GM10266 (cell line): Measurements from ENCODE around the gene SOBP.

Experiments used
- DNase-seq: peaks from one replicate; pipeline ENCODE4 v3.0.0; 2012; ENCODE audit errors: extremely low spot score
- TF ChIP-seq, protein P1 (sequence below): IDR thresholded peaks from 2 replicates; pipeline ENCODE4 v1.5.1; 2012; ENCODE audit warnings: mild to moderate bottlenecking, low read depth; ENCODE audit not compliant: control insufficient read depth, insufficient read depth; ENCODE audit errors: missing control alignments

Gene SOBP, protein sequence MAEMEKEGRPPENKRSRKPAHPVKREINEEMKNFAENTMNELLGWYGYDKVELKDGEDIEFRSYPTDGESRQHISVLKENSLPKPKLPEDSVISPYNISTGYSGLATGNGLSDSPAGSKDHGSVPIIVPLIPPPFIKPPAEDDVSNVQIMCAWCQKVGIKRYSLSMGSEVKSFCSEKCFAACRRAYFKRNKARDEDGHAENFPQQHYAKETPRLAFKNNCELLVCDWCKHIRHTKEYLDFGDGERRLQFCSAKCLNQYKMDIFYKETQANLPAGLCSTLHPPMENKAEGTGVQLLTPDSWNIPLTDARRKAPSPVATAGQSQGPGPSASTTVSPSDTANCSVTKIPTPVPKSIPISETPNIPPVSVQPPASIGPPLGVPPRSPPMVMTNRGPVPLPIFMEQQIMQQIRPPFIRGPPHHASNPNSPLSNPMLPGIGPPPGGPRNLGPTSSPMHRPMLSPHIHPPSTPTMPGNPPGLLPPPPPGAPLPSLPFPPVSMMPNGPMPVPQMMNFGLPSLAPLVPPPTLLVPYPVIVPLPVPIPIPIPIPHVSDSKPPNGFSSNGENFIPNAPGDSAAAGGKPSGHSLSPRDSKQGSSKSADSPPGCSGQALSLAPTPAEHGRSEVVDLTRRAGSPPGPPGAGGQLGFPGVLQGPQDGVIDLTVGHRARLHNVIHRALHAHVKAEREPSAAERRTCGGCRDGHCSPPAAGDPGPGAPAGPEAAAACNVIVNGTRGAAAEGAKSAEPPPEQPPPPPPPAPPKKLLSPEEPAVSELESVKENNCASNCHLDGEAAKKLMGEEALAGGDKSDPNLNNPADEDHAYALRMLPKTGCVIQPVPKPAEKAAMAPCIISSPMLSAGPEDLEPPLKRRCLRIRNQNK

DNA sequence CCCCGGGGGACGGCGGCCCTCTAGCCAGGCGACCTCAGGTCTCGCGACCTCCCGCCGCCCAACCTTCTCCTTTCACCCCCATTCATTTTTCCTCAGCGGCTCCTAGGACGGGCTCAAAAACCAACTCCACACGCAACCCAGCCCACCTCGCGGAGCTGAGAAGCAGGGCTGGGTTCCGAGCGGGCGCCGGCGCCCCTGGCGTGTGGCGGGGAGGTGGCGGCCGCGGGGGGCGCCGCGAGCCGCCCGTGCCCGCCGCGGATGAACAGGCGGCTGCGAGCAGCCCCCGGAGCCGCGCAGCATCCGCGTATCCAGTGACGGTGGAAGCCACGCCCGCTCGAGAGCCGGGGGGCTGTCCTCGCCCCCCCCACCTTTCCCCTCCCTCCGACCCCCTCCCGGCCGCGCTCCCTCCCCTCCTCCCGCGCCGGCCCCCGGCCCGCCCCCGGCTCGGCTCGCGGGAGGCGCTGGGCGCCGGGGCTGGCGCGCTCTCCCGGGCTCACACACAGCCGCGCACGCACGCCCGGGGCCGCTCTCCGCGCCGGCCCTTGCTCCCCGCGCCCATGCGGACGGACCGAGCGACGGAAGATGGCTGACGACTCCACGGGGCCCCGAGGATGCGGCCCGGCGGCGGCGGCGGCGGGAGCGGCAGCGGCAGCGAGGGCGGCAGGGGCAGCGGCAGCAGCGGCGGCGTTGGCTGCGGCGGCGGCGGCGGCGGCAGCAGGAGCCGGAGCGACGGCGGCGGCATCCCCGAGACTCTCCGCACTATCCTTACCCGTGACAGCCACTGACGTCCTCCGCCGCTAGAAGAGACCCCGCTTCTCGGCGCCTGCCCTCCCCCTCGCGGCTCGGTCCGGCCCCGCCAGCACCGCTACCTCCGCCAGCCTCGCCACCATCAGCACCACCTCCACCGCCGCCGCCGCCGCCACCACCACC, at the start of gene SOBP:
TSS of gene SOBP (plus strand) at position 482 of the 930 bp plus-strand sequence. CDS start 500 bp downstream, outside the sequence.
- peak; percentile 62 for DNase-seq
- TF ChIP-seq, protein P1, sequence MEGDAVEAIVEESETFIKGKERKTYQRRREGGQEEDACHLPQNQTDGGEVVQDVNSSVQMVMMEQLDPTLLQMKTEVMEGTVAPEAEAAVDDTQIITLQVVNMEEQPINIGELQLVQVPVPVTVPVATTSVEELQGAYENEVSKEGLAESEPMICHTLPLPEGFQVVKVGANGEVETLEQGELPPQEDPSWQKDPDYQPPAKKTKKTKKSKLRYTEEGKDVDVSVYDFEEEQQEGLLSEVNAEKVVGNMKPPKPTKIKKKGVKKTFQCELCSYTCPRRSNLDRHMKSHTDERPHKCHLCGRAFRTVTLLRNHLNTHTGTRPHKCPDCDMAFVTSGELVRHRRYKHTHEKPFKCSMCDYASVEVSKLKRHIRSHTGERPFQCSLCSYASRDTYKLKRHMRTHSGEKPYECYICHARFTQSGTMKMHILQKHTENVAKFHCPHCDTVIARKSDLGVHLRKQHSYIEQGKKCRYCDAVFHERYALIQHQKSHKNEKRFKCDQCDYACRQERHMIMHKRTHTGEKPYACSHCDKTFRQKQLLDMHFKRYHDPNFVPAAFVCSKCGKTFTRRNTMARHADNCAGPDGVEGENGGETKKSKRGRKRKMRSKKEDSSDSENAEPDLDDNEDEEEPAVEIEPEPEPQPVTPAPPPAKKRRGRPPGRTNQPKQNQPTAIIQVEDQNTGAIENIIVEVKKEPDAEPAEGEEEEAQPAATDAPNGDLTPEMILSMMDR, result no peak

- no peak for DNase-seq
- TF ChIP-seq, protein P1, result no peak
Measured at GRCh38 chr6:107440936-107441335, 49.0 kb upstream of the SOBP start.

DNA sequence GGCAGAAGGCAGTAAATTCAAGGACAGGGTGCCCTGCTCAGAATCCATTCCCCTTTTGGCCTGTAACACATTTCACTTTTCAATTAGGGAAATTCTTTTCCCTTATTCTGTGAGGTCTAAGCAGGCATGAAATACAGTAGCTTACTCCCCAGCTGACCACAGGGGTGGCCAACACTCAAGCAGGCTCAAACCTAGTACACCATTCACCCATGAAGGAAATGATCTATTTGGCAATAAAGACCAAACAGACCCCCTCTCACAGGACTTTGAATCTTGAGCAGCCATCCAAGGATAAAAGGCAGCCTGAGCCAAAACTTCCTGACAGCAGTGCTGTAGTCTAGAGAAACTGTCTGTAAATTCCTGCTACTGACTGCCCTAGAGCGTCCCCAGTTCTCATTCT, 48.2 kb upstream of the SOBP start:
- DNase-seq, result no peak
- TF ChIP-seq, protein P1, result no peak

- no peak for DNase-seq
- TF ChIP-seq, protein P1, result no peak
Measured at GRCh38 chr6:107442938-107443607, 46.8 kb upstream of the SOBP start.

DNA sequence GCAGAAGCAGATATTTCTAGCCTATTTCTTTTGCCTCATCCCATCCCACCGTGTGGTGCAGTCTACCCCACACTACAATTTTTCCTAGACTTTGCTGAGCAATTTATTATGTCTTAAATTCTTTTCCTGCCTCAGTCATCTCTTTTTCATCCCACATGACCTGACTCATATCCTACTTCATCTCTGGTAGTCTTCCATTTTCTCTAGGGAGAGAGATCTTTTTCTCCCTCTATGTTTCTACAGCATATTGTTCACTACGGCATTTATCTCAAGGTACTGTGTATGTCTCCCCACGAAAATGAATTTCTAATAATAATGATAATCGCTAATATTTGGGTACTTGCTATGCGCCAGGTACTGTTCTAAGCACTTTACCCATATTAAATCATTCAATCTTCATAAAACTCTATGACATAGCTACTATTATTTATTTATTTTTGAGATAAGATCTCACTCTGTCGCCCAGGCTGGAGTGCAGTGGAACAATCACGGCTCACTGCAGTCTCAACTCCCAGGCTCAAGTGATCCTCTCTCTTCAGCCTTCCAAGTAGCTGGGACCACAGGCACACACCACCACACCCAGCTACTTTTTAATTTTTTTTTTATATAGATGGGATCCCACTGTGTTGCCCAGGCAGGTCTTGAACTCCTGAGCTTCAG, 46.2 kb upstream of the SOBP start:
- TF ChIP-seq, protein P1, result no peak
- no peak for DNase-seq

GRCh38 chr6:107444277-107444676, 45.6 kb upstream of the SOBP start:
- TF ChIP-seq, protein P1, result no peak
- DNase-seq, result no peak
